Stimulated activated CD4-positive, alpha-beta T cell treated with anti-CD3 and anti-CD28 coated beads, Interleukin-15, amount 100 ng/mL, for 48 hours (primary cell): Measurements from ENCODE around the gene BIK.
"Not testable (repeated sequence)": the region's sequence is repeated elsewhere in the genome, so short reads cannot be mapped to it uniquely, and the experiment has no call there.

Source experiments
- DNase-seq, 2 donors: peaks; one replicate each; pipeline ENCODE4 v3.0.0-alpha.2; 2020; ENCODE audit warnings: low read depth in 2 of 2

The BIK gene

DNA sequence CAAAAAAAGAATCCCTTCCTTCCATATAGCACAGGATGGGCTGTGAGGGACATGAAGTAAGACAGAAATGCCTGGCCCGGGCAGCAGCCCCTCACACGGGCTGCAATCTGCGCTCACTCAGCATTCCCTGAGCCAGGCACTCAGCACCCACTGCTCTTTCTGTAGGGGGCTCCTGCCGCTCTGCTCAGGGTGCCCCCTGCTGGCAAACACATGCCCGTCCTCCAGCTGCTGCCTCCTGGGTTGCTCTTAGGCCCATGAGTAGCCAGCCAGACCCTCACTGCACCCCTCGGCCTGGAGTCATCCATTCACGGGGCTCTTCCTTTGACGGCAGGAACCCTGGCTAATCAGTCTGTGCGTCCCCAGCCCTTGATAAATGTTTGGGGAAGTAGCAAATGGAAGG lies 25.7 kb downstream of the BIK start:
- peak in 1 of 2 donors; percentile 14 for DNase-seq

GRCh38 chr22:43136801-43137200 lies 26.3 kb downstream of the BIK start:
- DNase-seq, result no peak

GRCh38 chr22:43142880-43143562 lies 32.5 kb downstream of the BIK start, which contains the start of gene MCAT:
Gene MCAT, minus strand, starts transcription at chr22:43143398. Its CDS starts 50 bp downstream, at chr22:43143348.
- DNase-seq, result peak; percentile 67 to 74

- DNase-seq, result no peak
These were observed 34.4 kb downstream of the BIK start for GRCh38 chr22:43144949-43145348.

DNA sequence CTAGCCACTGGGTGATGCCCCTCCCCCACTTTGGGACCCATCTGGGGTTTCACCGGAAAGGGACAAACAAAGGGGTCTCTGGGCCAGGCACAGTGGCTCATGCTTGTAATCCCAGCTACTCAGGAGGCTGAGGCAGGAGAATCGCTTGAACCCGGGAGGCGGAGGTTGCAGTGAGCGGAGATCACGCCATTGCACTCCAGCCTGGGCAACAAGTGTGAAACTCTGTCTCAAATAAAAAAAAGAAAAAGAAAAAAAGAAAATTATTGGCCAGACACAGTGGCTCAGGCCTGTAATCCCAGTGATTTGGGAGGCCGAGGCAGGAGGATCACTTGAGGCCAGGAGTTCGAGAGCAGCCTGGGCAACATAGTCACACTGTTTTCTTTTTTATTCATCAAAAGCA lies 34.8 kb downstream of the BIK start:
- not testable (repeated sequence) for DNase-seq

- not testable (repeated sequence) for DNase-seq
These were observed 35.8 kb downstream of the BIK start for GRCh38 chr22:43146332-43146731.

DNA sequence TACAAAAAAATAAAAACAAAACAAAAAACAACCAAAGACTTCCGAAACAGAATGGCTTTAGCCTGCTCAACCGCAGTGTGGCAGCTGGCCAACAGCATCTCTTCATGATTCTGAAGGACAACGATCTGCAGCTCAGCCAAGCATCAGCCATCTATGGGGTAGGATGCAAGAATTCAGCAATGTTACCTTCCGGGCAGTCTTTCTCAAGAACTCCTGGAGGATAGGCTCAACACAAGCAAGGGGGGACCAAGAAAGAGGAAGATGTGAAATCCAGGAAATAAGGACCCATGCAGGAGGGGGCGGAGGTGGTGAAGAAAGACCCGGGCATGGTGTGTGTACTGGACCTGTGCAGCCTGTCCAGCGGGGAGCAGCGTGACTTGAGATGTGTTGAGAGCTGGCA lies 37.3 kb downstream of the BIK start:
- DNase-seq, result no peak

DNA sequence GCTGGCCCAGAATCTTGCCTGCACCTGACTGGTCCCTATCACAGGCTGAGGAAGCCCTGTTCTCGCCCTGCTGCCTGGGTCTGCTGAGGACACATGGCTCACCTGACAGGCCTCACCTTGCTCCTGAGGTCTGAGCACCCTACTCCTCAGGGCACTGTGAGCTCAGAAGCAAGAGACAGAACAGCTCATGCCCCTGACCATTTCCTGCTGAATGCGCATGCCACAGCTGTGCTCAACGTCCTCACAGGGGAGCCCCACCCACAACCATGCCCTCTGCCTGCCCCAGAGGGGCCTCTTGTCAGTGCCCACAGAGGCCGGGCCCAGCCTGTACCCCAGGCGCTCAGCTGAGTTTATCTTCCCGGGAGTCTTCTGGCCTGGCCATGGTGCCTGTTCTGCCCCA lies 38.0 kb downstream of the BIK start:
- DNase-seq, result no peak

DNA sequence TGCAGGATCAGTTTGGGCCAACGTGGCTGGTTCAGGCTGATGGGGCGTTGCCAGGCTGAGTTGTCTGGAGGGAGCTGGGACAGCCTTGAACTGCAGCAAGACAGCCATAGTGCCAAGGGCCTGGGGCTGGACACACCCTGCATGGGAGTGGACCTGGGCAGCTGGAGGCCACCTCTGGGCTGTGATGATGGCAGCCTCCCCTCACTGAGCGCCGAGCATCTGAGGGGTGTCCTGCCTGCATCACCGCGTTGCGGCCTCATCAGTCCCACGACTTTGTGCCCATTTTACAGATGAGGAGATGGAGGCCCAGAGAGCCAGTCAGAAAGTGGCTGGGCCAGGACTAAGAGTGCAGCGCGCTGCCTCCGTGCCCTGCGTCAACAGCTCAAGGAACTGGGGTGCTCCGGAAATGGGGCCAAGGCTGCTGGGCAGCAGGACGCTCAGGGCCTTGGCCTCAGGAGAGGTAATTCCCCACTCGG lies 40.2 kb downstream of the BIK start:
- DNase-seq, result no peak

DNA sequence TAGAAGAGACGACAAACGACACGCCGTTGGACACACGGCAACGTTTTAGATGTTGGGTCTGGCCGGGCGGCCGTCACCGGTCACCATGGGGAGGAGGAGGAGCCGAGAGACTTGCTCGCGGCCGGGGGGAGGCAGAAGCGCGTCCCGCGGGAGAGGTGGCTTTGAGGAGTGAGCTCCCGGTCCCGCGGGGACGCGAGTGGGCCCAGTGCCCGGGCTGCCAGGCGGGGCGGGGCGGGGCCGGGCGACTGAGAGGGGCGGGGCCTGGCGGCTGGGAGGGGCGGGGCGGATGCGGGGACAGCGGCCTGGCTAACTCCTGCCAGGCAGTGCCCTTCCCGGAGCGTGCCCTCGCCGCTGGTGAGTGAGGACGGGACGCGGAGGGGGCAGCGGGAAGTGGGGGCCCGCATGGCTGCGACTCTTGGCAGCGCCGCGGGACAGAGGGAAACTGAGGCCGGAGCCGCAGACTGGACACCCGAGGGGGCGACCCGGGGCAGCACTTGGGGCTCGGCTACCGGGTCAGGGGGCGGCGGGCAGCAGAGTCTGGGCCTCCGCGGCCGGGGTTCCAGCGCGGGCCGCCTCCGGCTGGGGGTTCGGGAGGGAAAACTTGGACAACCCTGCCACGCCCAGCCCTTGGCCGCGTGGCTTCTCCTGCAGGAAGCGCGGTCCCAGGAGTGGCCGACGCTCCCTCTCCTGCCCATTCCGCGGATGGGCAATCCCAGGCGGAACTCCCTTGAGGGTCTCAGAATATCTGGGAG lies 40.9 kb downstream of the BIK start, which contains the start of gene TSPO:
Gene TSPO, plus strand, starts transcription at position 309 of the 752 bp plus-strand sequence. CDS start 7,680 bp downstream, outside the sequence.
- peak in 1 of 2 donors; percentile 54 for DNase-seq

- DNase-seq, result no peak
These were observed 41.4 kb downstream of the BIK start for GRCh38 chr22:43152003-43152356.

GRCh38 chr22:43152357-43153071 lies 42.0 kb downstream of the BIK start:
- DNase-seq, result peak; percentile 36 to 45

DNA sequence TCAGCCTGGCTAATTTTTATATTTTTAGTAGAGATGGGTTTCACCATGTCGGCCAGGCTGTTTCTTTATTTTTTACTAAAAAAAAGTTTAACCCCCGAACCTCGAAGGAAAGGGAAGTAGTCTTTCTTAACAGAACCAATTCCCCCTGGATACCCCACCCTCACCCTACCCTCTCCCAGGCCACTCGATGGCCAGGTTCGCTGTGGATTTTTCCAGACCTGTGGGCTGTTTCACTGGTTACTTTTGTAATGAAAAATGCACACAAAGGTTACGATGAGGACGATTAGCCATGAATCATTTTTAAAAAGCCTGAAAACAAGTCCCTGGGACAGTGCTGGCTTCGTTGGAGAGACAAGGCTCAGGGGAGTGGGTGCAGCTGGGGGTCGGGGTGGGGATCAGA lies 43.3 kb downstream of the BIK start:
- no peak for DNase-seq

DNA sequence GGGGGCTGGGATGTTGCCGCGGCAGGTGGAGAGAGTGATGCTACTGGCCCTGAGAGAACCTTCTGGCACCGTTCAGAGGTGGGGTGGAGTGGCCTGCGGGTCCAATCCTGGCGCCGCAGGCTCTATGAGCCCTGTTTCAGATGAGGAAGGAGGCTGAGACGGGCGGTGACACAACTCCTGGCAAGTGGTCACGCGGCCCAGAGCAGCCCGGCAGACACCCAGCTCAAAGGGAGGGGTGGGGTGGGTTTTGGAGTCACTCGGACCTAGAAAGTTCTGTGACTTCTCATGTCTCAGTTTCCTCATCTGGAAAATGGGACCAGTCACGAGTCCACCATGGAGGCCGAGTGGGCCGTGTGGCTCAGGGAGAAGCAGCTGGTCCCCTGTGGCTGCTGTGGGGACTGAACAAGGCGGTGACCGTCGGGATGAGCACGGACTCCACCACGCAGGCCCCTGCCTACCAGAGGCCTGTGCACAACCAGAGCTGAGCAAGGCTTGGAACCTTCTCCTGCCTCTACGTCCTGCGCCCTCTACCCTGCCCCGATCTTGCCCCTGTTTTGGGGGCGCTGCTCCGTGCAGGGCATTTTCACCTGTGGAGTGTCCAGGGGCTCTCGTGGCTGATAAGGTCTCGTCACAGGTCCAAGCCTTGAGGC lies 44.5 kb downstream of the BIK start:
- DNase-seq, result no peak

GRCh38 chr22:43155789-43156188 lies 45.2 kb downstream of the BIK start:
- no peak for DNase-seq

DNA sequence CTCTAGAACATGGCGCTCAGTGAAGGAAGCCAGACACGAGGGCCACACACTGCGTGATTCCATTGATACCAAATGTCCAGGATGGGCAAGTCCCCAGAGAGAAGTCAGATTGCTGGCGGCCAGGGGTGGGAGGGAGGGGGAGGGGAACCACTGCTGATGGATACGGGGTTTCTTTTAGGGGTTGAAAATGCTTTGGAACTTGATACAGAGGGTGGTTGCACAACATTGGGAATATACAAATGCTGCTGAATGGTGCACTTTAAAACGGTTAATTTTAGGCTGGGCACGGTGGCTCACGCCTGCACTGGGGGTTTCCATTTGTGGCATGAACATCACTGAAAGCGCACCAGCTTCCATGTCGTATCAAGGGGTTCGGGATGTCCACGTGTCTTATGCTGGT lies 45.9 kb downstream of the BIK start:
- no peak for DNase-seq

DNA sequence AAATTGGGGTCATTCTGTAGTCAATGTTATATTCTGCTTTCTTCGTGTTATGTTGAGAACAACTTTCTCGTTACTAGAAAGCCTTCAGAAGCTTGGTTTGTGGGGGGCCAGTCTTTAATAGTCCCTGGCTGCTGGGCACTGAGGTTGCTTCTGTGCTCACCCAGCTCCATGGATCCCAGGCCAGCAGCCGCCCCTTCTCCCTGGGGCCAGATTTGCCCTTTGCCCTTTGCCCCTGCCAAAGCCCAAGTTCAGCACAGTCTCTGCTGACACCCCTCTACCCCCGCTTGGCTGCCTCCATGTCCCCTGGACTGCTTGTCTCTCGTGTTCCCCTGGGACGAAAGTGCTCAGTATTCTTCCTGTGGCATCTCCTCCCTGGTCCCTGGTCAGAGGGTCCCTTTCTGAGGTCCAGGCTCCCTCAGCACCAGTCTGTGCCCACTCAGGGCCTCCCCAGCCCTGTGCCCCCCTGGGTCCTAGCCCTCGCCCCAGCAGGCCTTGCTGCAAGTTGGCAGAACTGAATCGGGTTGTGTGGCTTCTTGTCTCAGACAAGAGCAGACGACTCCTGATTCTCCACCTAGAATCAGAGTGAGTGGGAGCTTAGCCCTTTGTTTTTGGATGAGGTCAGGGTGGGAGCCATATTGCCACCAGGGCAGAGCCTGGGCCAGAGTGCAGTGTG lies 47.5 kb downstream of the BIK start:
- no peak for DNase-seq

DNA sequence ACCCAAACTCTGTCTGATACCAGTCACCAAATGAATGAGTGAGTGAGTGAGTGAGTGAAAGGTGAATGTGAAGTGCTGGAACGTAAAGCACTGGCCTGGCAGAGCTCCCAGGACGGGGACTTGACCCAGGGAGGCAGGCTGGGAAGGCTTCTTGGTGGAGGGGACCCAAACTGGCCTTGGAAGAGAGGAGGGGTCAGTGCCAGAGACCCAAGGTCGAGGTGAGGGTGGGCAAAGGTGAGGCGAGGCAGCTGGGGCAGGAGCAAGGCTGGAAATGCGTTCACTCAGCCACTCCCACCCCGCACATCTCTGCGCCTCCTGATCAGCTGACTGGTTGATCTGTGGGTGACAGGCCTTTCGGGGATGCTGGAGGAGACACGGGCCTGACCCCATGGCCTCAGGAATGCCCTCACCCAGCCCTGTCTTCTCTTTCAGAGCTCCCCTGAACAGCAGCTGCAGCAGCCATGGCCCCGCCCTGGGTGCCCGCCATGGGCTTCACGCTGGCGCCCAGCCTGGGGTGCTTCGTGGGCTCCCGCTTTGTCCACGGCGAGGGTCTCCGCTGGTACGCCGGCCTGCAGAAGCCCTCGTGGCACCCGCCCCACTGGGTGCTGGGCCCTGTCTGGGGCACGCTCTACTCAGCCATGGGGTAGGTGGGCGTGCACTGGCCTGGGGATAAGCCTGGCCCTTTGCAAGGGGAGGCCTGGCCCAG lies 48.4 kb downstream of the BIK start:
- DNase-seq, result no peak

DNA sequence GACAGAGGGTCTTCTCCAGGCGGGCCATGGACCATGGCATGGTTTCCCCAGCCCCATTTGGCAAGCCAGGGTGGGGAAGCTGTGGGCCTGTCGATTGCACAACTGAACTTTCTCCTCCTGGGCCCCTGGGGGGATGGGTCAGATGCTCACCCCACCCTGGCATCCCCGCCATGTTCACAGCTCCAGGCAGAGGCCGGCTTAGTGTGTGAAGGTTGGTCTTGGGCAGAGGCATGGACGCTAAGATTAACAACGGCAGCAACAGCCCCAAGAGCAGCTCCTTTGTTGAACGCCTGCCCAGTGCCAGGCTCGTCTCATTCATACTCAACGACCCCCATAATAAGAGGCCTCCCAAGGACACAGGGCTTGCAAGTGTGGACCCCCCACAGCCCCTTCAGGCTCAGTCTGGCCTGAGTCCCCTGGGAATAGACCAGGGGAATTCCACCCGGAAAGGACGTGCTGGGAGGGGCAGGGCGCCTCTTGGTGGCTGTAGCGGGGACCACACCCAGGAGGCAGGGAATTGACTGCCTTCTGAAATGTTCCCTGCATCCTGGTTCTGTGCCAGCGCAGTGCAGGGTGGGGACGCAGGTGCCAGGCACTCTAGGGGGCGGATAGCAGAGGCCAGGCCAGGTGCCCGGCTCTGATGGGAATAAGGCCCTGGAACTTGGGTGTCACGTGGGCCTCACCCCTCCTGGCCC lies 49.1 kb downstream of the BIK start:
- no peak for DNase-seq

GRCh38 chr22:43160497-43161126 lies 50.1 kb downstream of the BIK start:
- DNase-seq, result no peak
